ENCODE measurements around the gene PTTG1IP.

Gene PTTG1IP

GRCh38 chr21:44800103-44800502, 73.4 kb downstream of the PTTG1IP start:
- in situ Hi-C loops (cut with HindIII; ENCODE audit: low pct_ligation_motif_present, low pct_unique_long_range_greater_than_20kb, low sequenced_read_pairs): no loop called here
- no peak for DNase-seq

- in situ Hi-C loops (cut with HindIII; ENCODE audit: low pct_ligation_motif_present, low pct_unique_long_range_greater_than_20kb, low sequenced_read_pairs): no loop called here
Measured at GRCh38 chr21:44799646-44800045, 73.8 kb downstream of the PTTG1IP start.

More at GRCh38 chr21:44799646-44800045, 73.8 kb downstream of the PTTG1IP start:
- no peak for DNase-seq

Data from ACHN (cell line).